ENCODE data around the gene PRDM16. TPM values are rescaled to one million over a fixed set of nuclear protein-coding genes. Genes with fewer than 3 reads are reported as not detected.

PRDM16 gene
- total and polyA plus RNA-seq, 2 of the 13 experiments (the other 11 are each of a cell fraction or from before 2014, with no cell fraction given): 0.15 to 0.81 TPM

DNA sequence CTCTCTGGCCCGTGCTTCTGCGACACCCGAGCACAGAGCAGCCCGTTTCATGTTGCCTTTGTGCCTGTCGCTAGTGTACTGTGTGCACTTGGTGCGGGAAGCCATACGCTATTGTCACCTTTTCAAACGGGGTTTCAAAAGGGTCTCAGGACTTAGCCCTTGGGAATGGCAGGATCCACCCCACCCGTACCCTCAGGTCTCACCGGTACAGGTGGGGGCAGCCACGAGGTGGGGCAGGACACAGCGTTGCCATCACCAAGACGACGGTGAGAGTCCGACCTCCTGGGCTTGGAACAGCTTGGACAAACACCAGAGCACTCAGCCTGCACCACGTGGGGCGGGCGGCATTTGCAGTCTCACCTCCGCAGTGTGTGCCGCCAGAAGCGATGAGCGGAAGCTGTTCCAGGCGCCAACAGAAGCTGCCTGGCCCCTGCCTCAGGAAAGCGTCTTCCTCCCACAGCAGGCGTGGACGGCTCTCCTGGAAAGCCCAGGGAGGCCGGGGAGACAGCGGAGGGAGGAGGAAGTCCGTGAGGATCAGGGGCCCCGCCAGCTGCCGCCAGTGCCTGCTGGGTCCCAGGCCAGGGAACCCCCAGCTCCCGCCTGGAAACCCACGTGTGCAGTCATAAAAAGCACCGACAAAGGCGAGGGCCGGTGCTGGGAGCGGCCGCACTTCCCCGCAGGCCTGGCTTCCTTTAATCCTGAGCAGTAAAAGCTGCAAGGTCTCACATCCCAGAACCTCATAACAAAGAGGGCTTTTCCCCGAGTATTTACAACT, 254.2 kb downstream of the PRDM16 start (continued):
- TF ChIP-seq, protein P1, sequence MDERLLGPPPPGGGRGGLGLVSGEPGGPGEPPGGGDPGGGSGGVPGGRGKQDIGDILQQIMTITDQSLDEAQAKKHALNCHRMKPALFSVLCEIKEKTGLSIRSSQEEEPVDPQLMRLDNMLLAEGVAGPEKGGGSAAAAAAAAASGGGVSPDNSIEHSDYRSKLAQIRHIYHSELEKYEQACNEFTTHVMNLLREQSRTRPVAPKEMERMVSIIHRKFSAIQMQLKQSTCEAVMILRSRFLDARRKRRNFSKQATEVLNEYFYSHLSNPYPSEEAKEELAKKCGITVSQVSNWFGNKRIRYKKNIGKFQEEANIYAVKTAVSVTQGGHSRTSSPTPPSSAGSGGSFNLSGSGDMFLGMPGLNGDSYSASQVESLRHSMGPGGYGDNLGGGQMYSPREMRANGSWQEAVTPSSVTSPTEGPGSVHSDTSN (CRISPR knock-in tag; IDR thresholded peaks at IDR 0.05): no peak
- TF ChIP-seq ZNF232 (CRISPR knock-in tag; IDR thresholded peaks at IDR 0.05; ENCODE audit: borderline replicate concordance): peak; percentile 70; the same call in 1 of the 2 replicates
- TF ChIP-seq, protein P2, sequence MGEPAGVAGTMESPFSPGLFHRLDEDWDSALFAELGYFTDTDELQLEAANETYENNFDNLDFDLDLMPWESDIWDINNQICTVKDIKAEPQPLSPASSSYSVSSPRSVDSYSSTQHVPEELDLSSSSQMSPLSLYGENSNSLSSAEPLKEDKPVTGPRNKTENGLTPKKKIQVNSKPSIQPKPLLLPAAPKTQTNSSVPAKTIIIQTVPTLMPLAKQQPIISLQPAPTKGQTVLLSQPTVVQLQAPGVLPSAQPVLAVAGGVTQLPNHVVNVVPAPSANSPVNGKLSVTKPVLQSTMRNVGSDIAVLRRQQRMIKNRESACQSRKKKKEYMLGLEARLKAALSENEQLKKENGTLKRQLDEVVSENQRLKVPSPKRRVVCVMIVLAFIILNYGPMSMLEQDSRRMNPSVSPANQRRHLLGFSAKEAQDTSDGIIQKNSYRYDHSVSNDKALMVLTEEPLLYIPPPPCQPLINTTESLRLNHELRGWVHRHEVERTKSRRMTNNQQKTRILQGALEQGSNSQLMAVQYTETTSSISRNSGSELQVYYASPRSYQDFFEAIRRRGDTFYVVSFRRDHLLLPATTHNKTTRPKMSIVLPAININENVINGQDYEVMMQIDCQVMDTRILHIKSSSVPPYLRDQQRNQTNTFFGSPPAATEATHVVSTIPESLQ (CRISPR knock-in tag; conservative IDR thresholded peaks at IDR 0.05): no peak
- TF ChIP-seq ZSCAN20 (CRISPR knock-in tag; IDR thresholded peaks at IDR 0.05; ENCODE audit: borderline replicate concordance): no peak
- no peak for TF ChIP-seq PTBP1 (IDR thresholded peaks at IDR 0.05; ENCODE audit: low read depth, low read length, poor library complexity, severe bottlenecking)
- TF ChIP-seq BRD4 (CRISPR knock-in tag; IDR thresholded peaks at IDR 0.05): 0 out of 2 replicates have a peak, but pooled peaks have one; percentile 2
- TF ChIP-seq JUND (CRISPR knock-in tag; IDR thresholded peaks at IDR 0.05): no peak
- no peak for TF ChIP-seq PPARG (CRISPR knock-in tag; conservative IDR thresholded peaks at IDR 0.05)
- TF ChIP-seq, protein P3, sequence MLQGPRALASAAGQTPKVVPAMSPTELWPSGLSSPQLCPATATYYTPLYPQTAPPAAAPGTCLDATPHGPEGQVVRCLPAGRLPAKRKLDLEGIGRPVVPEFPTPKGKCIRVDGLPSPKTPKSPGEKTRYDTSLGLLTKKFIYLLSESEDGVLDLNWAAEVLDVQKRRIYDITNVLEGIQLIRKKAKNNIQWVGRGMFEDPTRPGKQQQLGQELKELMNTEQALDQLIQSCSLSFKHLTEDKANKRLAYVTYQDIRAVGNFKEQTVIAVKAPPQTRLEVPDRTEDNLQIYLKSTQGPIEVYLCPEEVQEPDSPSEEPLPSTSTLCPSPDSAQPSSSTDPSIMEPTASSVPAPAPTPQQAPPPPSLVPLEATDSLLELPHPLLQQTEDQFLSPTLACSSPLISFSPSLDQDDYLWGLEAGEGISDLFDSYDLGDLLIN (CRISPR knock-in tag; IDR thresholded peaks at IDR 0.05; ENCODE audit: borderline replicate concordance): no peak
- TF ChIP-seq ZNF367 (CRISPR knock-in tag; IDR thresholded peaks at IDR 0.05; ENCODE audit: borderline replicate concordance): no peak
- TF ChIP-seq ZNF546 (CRISPR knock-in tag; conservative IDR thresholded peaks at IDR 0.05): peak; percentile 40; the same call in 1 of the 2 replicates
- no peak for TF ChIP-seq SP140L (CRISPR knock-in tag; IDR thresholded peaks at IDR 0.05; ENCODE audit: borderline replicate concordance)
- TF ChIP-seq HNRNPL (IDR thresholded peaks at IDR 0.05; ENCODE audit: low read depth, low read length): peak; percentile 64; the same call in 1 of the 2 replicates
- no peak for TF ChIP-seq NBN (conservative IDR thresholded peaks at IDR 0.05)
- TF ChIP-seq, protein P4, sequence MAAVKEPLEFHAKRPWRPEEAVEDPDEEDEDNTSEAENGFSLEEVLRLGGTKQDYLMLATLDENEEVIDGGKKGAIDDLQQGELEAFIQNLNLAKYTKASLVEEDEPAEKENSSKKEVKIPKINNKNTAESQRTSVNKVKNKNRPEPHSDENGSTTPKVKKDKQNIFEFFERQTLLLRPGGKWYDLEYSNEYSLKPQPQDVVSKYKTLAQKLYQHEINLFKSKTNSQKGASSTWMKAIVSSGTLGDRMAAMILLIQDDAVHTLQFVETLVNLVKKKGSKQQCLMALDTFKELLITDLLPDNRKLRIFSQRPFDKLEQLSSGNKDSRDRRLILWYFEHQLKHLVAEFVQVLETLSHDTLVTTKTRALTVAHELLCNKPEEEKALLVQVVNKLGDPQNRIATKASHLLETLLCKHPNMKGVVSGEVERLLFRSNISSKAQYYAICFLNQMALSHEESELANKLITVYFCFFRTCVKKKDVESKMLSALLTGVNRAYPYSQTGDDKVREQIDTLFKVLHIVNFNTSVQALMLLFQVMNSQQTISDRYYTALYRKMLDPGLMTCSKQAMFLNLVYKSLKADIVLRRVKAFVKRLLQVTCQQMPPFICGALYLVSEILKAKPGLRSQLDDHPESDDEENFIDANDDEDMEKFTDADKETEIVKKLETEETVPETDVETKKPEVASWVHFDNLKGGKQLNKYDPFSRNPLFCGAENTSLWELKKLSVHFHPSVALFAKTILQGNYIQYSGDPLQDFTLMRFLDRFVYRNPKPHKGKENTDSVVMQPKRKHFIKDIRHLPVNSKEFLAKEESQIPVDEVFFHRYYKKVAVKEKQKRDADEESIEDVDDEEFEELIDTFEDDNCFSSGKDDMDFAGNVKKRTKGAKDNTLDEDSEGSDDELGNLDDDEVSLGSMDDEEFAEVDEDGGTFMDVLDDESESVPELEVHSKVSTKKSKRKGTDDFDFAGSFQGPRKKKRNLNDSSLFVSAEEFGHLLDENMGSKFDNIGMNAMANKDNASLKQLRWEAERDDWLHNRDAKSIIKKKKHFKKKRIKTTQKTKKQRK (IDR thresholded peaks at IDR 0.05; ENCODE audit: low read length): no peak
- TF ChIP-seq, protein P5, sequence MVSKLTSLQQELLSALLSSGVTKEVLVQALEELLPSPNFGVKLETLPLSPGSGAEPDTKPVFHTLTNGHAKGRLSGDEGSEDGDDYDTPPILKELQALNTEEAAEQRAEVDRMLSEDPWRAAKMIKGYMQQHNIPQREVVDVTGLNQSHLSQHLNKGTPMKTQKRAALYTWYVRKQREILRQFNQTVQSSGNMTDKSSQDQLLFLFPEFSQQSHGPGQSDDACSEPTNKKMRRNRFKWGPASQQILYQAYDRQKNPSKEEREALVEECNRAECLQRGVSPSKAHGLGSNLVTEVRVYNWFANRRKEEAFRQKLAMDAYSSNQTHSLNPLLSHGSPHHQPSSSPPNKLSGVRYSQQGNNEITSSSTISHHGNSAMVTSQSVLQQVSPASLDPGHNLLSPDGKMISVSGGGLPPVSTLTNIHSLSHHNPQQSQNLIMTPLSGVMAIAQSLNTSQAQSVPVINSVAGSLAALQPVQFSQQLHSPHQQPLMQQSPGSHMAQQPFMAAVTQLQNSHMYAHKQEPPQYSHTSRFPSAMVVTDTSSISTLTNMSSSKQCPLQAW (CRISPR knock-in tag; IDR thresholded peaks at IDR 0.05): peak; percentile 68
- peak; percentile 11; the same call in 1 of the 2 replicates for TF ChIP-seq ZBTB7A (CRISPR knock-in tag; IDR thresholded peaks at IDR 0.05)
- TF ChIP-seq ZNF205 (CRISPR knock-in tag; IDR thresholded peaks at IDR 0.05): no peak
- no peak for TF ChIP-seq NFYB (CRISPR knock-in tag; IDR thresholded peaks at IDR 0.05)
